ENCODE data around the gene SPN. TPM values are rescaled to one million over a fixed set of nuclear protein-coding genes. Genes with fewer than 3 reads are reported as not detected.

SPN gene
- total and polyA plus RNA-seq, 2 donors from 2014 or later: 1.0 to 8.8 TPM

DNA sequence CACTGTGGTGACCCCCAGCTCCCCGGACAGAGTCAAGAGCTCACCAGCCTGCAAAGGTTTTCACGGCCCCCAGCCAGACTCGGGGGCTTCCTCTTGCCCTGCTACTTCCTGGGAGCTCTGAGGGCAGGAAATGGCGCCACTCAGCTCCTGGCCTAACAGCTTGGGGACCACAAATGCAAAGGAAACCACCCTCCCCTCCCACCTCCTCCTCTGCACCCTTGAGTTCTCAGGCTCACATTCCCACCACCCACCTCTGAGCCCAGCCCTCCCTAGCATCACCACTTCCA, 375 bp upstream of the SPN start:
- H3K4me3 ChIP-seq (ENCODE audit: low read length in 3 of 3): no peak overlapping the region
- FAIRE-seq (no peak), DNase-seq (no peak)
- intact Hi-C loops (cut with DNase I): no loop called here
- no peaks in the 10 kb centered on the region for H3K9me3 ChIP-seq (ENCODE audit: control insufficient read depth in 2 of 3, insufficient read depth in 1 of 3, low read length in 3 of 3)
- TF ChIP-seq, protein P1, sequence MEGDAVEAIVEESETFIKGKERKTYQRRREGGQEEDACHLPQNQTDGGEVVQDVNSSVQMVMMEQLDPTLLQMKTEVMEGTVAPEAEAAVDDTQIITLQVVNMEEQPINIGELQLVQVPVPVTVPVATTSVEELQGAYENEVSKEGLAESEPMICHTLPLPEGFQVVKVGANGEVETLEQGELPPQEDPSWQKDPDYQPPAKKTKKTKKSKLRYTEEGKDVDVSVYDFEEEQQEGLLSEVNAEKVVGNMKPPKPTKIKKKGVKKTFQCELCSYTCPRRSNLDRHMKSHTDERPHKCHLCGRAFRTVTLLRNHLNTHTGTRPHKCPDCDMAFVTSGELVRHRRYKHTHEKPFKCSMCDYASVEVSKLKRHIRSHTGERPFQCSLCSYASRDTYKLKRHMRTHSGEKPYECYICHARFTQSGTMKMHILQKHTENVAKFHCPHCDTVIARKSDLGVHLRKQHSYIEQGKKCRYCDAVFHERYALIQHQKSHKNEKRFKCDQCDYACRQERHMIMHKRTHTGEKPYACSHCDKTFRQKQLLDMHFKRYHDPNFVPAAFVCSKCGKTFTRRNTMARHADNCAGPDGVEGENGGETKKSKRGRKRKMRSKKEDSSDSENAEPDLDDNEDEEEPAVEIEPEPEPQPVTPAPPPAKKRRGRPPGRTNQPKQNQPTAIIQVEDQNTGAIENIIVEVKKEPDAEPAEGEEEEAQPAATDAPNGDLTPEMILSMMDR (IDR thresholded peaks at IDR 0.05; ENCODE audit: borderline replicate concordance, extremely low read depth, insufficient read depth): no peak
- peaks cover 0 to 5% (median 0%) of the 10 kb centered on the region in 3 donors for H3K4me1 ChIP-seq (ENCODE audit: control insufficient read depth in 2 of 3, insufficient read depth in 2 of 3, low read depth in 1 of 3, low read length in 3 of 3)
- no peak overlapping the region for H3K9ac ChIP-seq (ENCODE audit: low read length in 3 of 3)
- H3K27me3 ChIP-seq (ENCODE audit: control insufficient read depth, insufficient read depth, low read length): no peaks in the 10 kb centered on the region
- H3K36me3 ChIP-seq (ENCODE audit: control insufficient read depth in 2 of 3, insufficient read depth in 3 of 3, low read length in 3 of 3): no peaks in the 10 kb centered on the region
- no peak overlapping the region for H3K27ac ChIP-seq (ENCODE audit: low read depth in 2 of 2, low read length in 2 of 2)

DNA sequence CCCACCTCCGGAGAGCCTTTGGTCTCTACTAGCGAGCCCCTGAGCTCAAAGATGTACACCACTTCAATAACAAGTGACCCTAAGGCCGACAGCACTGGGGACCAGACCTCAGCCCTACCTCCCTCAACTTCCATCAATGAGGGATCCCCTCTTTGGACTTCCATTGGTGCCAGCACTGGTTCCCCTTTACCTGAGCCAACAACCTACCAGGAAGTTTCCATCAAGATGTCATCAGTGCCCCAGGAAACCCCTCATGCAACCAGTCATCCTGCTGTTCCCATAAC, 702 bp downstream of the SPN start:
- no peaks in the 10 kb centered on the region for H3K36me3 ChIP-seq (ENCODE audit: control insufficient read depth in 2 of 3, insufficient read depth in 3 of 3, low read length in 3 of 3)
- TF ChIP-seq, protein P1 (IDR thresholded peaks at IDR 0.05; ENCODE audit: borderline replicate concordance, extremely low read depth, insufficient read depth): no peak
- H3K27me3 ChIP-seq (ENCODE audit: control insufficient read depth, insufficient read depth, low read length): no peaks in the 10 kb centered on the region
- no peaks in the 10 kb centered on the region for H3K9me3 ChIP-seq (ENCODE audit: control insufficient read depth in 2 of 3, insufficient read depth in 1 of 3, low read length in 3 of 3)
- DNase-seq (no peak), FAIRE-seq (no peak)
- H3K27ac ChIP-seq (ENCODE audit: low read depth in 2 of 2, low read length in 2 of 2): no peak overlapping the region
- peaks cover 0 to 5% (median 0%) of the 10 kb centered on the region in 3 donors for H3K4me1 ChIP-seq (ENCODE audit: control insufficient read depth in 2 of 3, insufficient read depth in 2 of 3, low read depth in 1 of 3, low read length in 3 of 3)
- peak overlapping the region in 1 of 3 donors; percentile 14 for H3K4me3 ChIP-seq (ENCODE audit: low read length in 3 of 3)
- H3K9ac ChIP-seq (ENCODE audit: low read length in 3 of 3): no peak overlapping the region
- intact Hi-C loops (cut with DNase I): no loop called here

DNA sequence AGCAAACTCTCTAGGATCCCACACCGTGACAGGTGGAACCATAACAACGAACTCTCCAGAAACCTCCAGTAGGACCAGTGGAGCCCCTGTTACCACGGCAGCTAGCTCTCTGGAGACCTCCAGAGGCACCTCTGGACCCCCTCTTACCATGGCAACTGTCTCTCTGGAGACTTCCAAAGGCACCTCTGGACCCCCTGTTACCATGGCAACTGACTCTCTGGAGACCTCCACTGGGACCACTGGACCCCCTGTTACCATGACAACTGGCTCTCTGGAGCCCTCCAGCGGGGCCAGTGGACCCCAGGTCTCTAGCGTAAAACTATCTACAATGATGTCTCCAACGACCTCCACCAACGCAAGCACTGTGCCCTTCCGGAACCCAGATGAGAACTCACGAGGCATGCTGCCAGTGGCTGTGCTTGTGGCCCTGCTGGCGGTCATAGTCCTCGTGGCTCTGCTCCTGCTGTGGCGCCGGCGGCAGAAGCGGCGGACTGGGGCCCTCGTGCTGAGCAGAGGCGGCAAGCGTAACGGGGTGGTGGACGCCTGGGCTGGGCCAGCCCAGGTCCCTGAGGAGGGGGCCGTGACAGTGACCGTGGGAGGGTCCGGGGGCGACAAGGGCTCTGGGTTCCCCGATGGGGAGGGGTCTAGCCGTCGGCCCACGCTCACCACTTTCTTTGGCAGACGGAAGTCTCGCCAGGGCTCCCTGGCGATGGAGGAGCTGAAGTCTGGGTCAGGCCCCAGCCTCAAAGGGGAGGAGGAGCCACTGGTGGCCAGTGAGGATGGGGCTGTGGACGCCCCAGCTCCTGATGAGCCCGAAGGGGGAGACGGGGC, 1.3 kb downstream of the SPN start:
- no peak overlapping the region for H3K9ac ChIP-seq (ENCODE audit: low read length in 3 of 3)
- no peak for FAIRE-seq
- no peak overlapping the region for H3K27ac ChIP-seq (ENCODE audit: low read depth in 2 of 2, low read length in 2 of 2)
- TF ChIP-seq, protein P1 (IDR thresholded peaks at IDR 0.05; ENCODE audit: borderline replicate concordance, extremely low read depth, insufficient read depth): no peak
- H3K27me3 ChIP-seq (ENCODE audit: control insufficient read depth, insufficient read depth, low read length): no peaks in the 10 kb centered on the region
- no peak overlapping the region for H3K4me3 ChIP-seq (ENCODE audit: low read length in 3 of 3)
- intact Hi-C loops (cut with DNase I): no loop called here
- peaks cover 0 to 5% (median 0%) of the 10 kb centered on the region in 3 donors for H3K4me1 ChIP-seq (ENCODE audit: control insufficient read depth in 2 of 3, insufficient read depth in 2 of 3, low read depth in 1 of 3, low read length in 3 of 3)
- no peaks in the 10 kb centered on the region for H3K36me3 ChIP-seq (ENCODE audit: control insufficient read depth in 2 of 3, insufficient read depth in 3 of 3, low read length in 3 of 3)
- peak in 1 of 5 donors; percentile 77 for DNase-seq
- no peaks in the 10 kb centered on the region for H3K9me3 ChIP-seq (ENCODE audit: control insufficient read depth in 2 of 3, insufficient read depth in 1 of 3, low read length in 3 of 3)
